NCI-H82 treated with DMSO at 0.1 percent for 48 hours (cell line): ENCODE measurements around the gene DICER1.
"Not testable (repeated sequence)": the region's sequence is repeated elsewhere in the genome, so short reads cannot be mapped to it uniquely, and the experiment has no call there.

Experiments used
- DNase-seq: peaks from one replicate; lab custom pipeline; 2025; ENCODE audit not compliant: unreplicated experiment; lab: John Stamatoyannopoulos, UW

Gene DICER1

DNA sequence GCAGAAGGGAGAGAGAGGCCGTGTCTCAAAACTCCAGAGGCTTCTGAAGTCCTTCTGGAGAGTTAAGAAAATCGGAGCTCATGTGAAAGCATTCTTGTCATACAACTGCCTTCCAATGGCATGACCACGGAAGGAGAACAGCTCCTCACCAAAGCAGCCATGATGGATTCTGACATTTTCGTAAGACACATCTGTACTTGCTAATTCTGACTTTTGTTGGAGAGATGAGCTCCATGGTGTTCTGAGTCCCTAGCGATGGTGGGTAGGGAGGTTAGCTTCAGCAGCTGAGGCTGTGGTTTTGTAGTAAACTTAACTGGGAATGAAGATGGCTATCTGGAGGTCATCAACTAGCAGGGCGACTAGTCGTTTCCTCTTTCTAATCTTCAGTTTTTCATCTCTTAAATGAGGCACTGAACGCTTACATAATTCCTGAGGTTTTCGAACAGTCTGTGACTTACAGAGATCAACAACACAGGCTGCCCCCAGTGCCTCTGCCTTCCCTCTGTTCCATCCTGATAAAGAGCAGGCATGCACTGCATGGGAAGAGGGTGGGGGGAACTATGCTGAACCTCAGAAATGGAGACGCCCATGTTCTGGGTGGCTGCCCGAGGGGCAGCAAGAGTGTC is 28.6 kb upstream of the DICER1 start:
- no peak for DNase-seq

DNA sequence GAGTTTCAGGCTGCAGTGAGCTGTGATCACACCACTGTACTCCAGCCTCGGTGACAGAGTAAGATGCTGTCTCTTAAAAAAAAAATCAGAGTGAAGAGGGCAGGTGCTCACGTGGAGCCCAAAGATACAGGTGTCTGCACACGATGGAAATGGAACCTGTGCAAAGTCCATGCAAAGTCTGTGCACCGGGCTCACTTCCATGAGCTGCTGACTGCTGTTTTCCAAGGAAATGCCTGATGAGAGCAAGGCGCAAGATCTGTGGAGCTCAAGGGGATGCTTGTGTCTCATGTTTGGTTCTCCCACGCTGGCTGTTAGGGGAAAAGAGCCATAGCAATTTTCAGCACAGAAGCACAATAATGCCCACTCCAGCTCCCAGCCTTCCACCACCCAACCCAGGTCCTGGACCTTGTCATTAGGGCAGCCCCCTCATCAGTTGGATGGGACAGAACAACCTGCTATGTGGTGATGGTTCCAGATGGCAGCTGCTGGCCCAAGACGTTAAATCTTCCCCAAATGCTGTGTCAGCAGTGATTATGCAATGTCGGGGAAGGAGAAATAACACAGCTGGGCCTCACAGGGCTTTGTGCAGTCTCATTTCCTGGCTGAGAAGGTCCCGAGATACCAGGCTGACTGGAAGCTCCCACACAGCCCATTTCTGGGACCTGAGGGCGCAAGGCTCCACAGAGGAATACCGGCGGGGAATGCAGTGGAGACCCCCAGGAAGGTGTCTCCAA is 27.9 kb upstream of the DICER1 start:
- DNase-seq = no peak

DNA sequence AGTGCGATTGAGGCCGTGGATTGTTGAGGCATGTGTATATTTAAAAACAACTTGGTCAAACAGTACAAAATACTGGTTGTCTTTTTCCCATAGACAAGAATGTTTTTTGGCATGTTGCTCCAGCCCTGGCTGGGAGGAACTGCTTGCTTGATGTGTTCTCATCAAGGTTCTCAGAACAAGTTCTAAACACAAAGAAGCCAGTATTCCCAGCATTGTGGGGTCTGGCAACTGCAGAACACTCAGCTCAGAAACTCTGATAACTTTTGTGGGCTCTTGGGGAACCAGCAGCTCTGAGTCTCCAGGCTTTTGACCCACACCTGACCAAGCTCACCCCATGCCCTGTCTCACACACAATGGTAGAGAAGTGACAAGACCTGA is 27.1 kb upstream of the DICER1 start:
- DNase-seq = no peak

DNA sequence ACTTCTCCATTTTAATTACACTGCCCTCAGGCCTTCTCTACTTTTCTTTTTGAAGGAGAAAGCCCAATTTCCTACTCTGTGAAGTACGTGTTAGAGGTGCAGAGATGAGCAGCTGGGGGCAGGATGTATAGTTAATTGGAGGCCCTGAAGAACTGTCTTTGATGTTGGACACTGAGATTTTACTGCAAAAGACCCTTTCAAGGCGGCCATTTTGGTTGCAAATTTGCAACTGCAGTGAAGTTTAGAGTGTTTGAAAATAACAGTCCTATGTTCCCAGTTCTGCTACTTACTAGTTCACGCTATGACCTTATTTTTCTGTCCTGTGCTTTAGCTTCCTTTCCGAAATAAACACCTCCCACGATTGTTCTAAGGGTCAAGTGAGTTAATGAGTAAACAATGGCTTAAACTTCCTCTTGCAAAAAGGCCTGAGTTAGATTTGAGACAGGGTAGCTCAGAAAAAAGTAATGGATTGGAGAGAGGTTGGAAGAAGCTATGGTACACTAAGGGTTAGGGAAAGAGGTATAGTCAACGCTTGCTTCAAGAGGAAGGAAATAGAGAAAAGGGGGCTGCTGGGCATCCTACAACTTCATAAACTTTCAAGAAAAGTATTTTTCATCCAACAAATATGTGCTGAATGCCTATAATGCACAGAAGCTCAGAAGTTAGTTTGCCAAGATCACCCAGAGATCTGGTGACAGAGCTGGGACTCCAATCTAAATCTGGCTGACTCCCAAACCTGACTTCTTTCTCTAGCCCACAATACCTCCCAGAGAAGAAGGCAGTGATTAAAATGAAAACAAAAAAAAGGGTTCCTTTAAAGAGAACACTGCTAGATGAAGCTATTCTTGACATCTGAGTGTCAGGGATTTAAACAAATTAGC is 26.4 kb upstream of the DICER1 start:
- DNase-seq = no peak

DNA sequence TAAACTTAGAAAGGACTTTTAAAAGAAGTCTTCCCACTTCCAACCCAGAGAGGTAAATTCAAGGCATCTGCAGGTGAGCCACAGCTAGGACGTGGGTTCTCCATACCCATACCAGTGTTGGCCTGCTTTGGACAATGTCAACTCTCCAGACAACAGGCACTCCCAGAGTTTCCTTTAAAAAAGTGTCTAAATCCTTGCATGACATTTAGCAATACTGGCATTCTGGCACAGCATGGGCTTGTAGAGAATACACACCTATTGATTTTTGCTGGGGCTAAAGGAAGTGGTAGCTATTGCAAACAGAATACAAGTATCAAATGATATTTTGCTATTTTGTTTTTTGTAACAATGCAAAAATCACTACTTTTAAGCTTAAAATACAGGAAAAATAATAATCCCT is 25.8 kb upstream of the DICER1 start:
- DNase-seq = no peak

DNA sequence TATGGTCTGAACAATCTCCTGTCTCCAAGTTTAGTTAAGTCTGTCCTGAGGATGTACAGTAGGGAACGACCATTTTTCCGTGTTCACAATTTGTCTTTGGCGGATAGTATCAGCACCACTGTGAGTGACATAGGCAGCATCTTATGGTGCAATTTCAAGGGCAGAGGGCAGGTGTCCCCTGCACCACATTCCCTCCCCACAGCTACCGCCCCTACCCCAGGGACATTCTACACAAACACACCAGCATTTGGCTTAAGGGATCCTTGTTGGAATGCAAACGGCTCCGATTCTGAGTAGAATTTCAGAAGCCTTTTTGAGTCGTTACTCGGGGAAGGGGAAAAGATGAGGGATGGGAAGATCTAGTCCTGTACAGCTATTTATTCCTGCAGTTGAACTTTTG is 25.1 kb upstream of the DICER1 start:
- DNase-seq = no peak

DNA sequence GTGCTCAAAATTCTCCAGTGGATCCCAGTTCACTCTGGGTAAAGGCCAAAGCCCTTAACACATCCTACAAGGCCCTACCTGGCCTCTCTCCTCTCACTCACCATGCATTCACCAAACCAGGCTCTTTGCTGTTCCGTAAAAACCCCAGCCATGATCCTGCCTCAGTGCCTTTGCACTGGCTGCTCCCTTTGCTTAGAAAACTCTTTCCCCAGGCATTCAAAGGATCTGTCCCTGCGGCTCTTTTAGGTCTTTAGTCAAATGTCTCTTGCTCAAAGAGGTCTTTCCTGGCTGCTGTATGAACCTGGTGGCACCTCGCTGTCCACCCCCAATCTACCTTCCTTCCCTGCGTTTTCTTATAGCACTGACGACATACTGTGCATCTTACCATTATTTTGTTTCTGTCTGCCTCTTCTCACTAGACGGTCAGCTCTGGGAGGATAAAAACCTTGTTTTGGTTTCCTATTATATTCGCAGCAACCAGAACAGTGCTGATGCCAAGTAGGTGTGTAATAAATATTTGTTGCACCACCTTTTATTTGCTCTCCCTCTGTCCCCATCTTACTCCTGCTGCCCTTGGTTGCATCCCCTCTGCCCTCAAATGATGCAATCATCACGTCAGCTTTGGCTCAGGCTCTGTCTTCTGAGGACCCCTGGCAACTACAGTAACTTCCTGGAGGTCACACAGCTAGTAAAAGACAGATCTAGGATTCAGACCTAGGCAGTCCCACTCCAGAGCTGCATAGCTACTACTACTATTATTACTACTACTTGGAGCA is 23.8 kb upstream of the DICER1 start:
- no peak for DNase-seq

DNA sequence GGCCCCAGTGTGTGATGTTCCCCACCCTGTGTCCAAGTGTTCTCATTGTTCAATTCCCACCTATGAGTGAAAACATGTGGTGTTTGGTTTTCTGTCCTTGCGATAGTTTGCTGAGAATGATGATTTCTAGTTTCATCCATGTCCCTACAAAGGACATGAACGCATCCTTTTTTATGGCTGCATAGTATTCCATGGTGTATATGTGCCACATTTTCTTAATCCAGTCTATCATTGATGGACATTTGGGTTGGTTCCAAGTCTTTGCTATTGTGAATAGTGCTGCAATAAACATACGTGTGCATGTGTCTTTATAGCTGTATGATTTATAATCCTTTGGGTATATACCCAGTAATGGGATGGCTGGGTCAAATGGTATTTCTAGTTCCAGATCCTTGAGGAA is 18.3 kb upstream of the DICER1 start:
- DNase-seq = not testable (repeated sequence)

DNA sequence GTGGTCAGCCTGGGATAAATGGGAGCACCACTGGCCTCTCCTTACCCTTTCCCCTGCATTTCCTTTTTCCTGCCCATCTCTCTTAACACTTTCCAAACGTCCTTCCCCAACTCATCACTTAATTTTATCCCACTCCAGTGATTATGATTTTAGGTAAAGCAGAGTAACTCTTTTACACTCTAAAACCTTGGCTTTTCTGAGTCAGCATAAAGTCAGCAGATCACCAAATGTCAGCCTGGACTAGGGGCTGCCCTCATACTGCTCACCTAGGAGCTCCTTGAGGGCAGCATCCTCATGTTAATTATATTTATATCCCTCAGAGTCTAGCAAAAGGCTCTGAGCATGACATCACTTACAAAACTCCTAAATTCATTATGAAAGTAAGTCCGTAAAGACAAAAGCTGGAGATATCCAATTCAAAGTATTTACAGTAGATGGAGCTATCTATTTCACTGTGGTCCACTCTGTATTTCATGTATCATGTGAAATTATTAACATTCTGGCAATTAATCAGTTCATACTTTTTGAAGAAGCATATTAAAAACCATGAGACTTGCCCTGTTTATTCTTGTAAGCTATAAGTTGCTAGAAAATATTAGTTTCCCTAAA is 17.0 kb upstream of the DICER1 start:
- DNase-seq = no peak

DNA sequence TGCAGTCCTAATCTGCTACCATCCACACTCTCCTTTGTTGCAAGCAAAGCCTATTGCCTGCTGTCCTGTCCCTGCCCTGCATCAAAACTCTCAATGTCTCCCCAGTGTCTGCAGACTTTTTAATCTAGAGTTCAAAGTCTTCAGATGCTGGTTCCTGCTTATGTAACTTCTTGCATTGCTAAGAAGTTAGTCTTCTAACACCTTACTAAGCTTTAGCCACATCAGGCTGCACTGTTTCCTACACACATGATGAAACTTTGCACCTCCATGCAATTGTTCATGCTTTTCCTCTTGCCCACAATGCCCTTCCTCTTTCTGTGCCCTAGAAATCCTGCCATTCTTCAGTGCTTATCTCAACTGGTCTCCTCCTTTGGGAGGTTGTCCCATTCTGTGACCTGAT is 16.2 kb upstream of the DICER1 start:
- no peak for DNase-seq

DNA sequence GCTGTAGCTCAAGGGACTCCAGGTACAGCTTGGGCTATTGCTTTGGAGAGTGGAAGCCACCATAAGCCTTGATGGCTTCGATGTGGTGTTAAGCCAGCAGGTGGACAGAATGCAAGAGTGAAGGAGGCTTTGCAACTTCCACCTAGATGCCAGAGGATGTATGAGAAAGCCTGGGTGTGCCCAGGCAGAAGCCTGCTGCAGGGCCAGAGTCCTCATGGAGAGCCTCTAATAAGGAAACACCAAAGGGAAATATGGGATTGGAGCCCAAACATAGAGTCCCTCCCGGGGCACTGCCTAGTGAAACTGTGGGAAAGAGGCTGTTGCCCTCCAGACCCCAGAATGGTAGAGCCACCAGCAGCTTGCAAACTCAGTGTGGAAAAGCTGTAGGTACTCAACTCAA is 9.8 kb upstream of the DICER1 start:
- no peak for DNase-seq

DNA sequence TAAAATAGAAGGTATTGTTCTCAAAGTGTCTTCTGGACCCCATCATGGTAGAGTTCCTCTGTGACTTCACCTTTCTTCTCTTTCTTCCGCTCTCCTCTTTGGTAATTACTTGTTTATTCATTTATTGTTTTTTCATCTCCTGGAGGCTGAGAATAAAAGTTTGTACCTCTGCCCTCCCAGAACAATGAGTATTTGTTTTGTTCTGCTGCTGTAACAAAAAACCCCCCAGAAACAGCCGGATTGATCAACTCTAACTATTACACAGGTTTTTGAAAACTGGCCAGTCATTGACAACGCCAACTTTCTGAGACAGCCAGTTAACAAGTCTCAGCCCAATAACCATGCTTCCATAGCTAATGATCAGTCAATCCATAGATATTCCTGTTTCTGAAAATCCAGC is 8.2 kb upstream of the DICER1 start:
- no peak for DNase-seq

DNA sequence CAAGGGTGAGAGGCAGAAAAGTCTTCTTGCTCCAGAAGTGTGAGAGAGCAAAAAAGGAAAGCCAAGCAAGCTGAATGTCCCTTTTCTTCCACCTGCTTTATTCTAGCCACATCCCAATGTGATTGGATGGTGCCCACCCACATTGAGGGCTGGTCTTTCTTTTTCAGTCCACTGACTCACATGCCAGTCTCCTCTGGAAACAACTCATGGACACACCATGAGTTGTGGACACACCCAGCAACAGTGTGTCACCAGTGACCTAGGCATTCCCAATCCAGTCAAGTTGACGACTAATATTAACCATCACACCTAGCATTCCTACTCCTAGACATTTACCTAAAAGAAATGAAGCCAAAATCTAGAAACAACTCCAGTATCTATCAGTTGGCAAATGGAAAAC is 7.2 kb upstream of the DICER1 start:
- DNase-seq = no peak

DNA sequence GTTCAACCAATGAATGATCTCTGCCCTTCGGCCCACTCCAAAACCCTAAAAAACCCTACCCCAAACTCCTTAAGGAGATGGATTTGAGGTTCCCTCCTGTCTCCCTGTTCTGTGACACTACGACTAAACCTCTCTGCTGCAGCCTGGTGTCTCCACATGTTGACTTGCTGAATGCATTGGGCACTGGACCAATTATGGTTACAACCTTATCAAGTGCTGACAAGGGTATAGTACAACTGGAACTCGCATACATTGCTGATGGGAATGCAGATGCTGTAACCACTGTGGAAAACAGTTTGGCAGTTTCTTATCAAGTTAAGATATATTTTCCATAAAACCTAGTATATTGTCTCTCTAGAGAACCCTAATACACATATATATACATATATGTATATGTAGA is 6.3 kb upstream of the DICER1 start:
- DNase-seq = no peak

DNA sequence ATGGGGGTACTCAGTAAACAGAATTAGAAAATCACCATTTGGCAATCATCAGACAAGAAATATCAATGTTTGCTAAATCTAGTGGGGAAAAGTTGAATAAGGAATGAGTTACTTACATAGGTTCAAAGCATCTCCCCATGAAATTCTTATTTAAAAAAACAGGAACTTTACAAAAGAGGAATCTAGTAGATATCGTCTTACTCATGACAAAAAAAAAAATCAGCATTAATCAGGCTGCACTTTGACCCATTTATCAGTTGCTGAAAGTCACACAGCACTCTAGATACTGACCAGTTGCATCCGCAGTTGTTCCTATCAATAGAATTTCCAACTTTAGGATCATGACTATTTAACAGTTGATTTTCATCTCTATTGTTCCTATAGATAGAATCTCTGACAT is 5.8 kb upstream of the DICER1 start:
- DNase-seq = no peak

DNA sequence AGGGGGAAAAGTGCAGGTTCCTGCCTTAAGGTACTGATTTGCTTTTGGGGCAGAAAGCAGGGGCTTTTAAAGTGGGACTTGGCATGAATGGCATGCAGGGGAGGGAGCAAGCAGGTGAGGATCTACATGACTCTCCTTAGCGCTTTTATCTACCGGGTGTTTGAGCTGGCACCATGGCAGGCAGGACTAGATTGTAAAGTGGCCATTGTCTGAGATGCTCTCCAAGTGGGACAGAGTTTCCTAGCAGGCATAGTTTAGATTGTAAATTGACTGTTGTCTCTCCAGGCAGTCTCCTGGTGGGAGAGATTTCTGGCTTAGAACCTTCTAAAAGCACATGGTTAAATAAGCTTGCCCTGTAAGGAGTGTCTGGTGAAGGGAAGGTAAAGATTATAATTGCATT is 5.3 kb upstream of the DICER1 start:
- DNase-seq = no peak

DNA sequence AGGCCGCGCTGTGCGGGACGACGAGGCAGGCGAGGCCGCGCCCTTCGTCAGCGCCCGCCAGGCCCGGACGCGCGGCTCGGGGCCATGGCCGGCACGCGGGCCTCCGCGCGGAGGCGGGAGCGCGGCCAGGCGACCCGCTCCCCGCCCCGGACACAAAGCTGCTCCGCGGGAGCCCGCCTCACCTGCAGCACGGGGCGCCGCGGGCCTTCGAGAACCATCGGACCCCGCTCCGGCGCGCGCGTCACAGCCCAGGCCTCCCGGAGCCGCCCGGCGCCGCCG is 342 bp downstream of the DICER1 start:
- no peak for DNase-seq

DNA sequence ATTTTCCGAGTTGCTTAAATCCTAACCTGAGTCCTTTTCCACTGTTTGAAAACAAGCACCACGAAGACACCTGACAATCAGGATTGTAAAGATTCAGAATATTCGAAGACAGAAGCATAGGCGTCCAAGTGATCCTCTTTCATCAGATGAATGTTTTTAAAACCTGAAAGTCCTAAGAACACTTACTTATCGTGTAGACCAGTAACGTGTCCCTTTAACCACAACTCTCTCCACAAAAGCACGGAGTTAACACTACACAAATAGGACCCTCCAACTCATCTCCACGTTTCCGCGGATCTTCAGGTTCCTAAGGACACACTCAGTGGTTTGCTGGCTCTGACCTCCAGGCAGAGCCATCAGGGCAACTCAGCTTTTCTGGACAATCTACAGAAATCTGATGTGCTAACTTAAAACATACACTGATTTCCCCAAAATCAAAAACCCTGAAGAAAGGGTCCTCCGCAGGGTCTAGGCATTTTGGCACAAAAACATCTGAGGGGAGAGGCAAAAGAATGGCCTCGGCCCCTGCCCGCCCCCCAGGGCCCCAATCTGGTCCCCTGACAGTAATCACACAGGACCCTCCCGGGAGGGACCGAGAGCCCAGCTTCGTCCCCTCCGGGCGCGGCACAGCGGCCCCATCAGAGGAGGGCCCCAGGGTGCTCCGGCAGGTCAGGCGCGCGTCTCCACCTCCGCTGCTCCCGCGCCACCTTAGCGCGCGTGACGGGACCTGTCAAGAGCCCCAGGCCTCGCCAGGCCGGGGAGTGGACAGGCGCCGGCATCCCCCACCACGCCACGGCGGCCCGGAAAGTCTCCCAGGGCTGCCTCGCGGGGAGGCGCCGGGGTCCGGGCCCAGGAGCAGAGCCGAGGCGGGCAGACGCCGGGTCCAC is 925 bp downstream of the DICER1 start:
- no peak for DNase-seq

DNA sequence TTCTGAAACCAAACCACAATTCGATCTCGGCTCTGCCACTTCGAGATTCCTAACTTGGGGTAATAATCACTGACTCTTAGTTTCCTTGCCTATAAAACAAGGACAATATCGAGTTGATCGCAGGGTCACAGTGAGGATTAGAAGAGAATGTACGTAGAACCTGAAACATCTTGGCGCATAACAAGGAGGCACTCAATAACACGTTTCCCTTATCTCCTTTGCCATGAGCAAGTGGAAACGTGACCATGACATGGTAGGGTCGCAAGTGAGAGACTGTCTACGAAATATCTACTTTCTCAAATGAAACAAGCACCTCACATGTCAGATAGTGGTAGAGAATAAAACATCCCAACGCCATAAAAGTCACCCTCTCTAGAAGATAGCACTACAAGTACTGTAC is 2.3 kb downstream of the DICER1 start:
- DNase-seq = no peak

DNA sequence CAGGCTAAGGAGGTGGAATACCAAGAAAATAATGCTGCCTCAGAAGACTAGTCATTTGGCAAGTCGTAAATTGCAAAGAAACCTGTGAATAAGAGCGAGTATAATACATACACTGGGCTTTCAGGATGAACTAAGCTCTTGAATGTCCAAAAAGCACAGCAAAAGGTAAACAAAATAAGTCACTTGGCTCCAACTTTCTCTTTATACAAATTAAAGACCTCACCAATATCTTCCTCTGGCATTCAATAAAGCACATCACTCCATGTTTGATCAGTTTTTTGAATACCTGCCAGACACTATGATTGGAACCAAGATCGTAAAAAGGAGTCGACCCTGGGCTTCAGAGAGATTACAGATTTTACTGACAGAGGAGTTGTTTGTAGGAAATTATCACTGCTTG is 3.5 kb downstream of the DICER1 start:
- no peak for DNase-seq
